H9 (cell line): ENCODE results near the gene ITM2B. TPM values are rescaled to one million over a fixed set of nuclear protein-coding genes. Genes with fewer than 3 reads are reported as not detected.

Source experiments
- DNase-seq: peaks from one replicate; pipeline ENCODE4 v3.0.0-alpha.2; 2017
- H2AFZ ChIP-seq: one replicate; pipeline ENCODE4 v1.6.1; 2013; ENCODE audit warnings: mild to moderate bottlenecking, low read length, control low read depth, moderate library complexity
- H2AK5ac ChIP-seq: 2 replicates; pipeline ENCODE4 v1.6.1; 2013; ENCODE audit warnings: low read length, control low read depth, mixed read lengths; ENCODE audit not compliant: insufficient read length
- H2BK120ac ChIP-seq: one replicate; pipeline ENCODE4 v1.6.1; 2013; ENCODE audit warnings: low read depth, mild to moderate bottlenecking, low read length, control low read depth, inconsistent platforms; ENCODE audit not compliant: poor library complexity, severe bottlenecking
- H2BK12ac ChIP-seq: 2 replicates; pipeline ENCODE4 v1.6.1; 2013; ENCODE audit warnings: low read length, control low read depth, mixed read lengths, low read depth; ENCODE audit not compliant: insufficient read length
- H2BK15ac ChIP-seq: 2 replicates; pipeline ENCODE4 v1.6.1; 2013; ENCODE audit warnings: low read depth, low read length, control low read depth
- H2BK20ac ChIP-seq: one replicate; pipeline ENCODE4 v1.6.1; 2013; ENCODE audit warnings: low read depth, mild to moderate bottlenecking, low read length, control low read depth, inconsistent platforms; ENCODE audit not compliant: poor library complexity, severe bottlenecking
- H2BK5ac ChIP-seq: 2 replicates; pipeline ENCODE4 v1.6.1; 2013; ENCODE audit warnings: low read length, control low read depth, mixed read lengths; ENCODE audit not compliant: insufficient read length
- H3K14ac ChIP-seq: 2 replicates; pipeline ENCODE4 v1.6.1; 2013; ENCODE audit warnings: low read length, control low read depth; ENCODE audit not compliant: insufficient read depth
- H3K18ac ChIP-seq: 2 replicates; pipeline ENCODE4 v1.6.1; 2013; ENCODE audit warnings: low read depth, mild to moderate bottlenecking, mixed read lengths, low read length, control low read depth; ENCODE audit not compliant: insufficient read length
- H3K23ac ChIP-seq: 2 replicates; pipeline ENCODE4 v1.6.1; 2013; ENCODE audit warnings: low read length, control low read depth, mixed read lengths, low read depth; ENCODE audit not compliant: insufficient read length
- H3K23me2 ChIP-seq: 2 replicates; pipeline ENCODE4 v1.6.1; 2013; ENCODE audit warnings: low read depth, mild to moderate bottlenecking, mixed read lengths, low read length, control low read depth; ENCODE audit not compliant: insufficient read length, poor library complexity, severe bottlenecking
- H3K27ac ChIP-seq: 2 replicates; pipeline ENCODE4 v1.5.1; 2013; ENCODE audit warnings: low read length, control low read depth, mixed read lengths, low read depth; ENCODE audit not compliant: insufficient read length
- H3K27me3 ChIP-seq: 2 replicates; pipeline ENCODE4 v1.6.1; 2013; ENCODE audit warnings: low read length, control low read depth, inconsistent platforms; ENCODE audit not compliant: insufficient read depth
- H3K4ac ChIP-seq: 2 replicates; pipeline ENCODE4 v1.6.1; 2013; ENCODE audit warnings: low read depth, mild to moderate bottlenecking, control low read depth, inconsistent platforms, low read length, moderate library complexity
- H3K4me1 ChIP-seq: 2 replicates; pipeline ENCODE4 v1.6.1; 2013; ENCODE audit warnings: low read length, control low read depth, inconsistent platforms; ENCODE audit not compliant: insufficient read depth
- H3K4me2 ChIP-seq: 2 replicates; pipeline ENCODE4 v1.6.1; 2013; ENCODE audit warnings: low read length, control low read depth, mixed read lengths; ENCODE audit not compliant: insufficient read length, insufficient read depth
- H3K56ac ChIP-seq: 2 replicates; pipeline ENCODE4 v1.6.1; 2013; ENCODE audit warnings: low read depth, mild to moderate bottlenecking, mixed read lengths, low read length, control low read depth; ENCODE audit not compliant: insufficient read length
- H3K79me1 ChIP-seq: 2 replicates; pipeline ENCODE4 v1.6.1; 2013; ENCODE audit warnings: low read depth, mild to moderate bottlenecking, moderate library complexity, low read length, control low read depth, inconsistent platforms; ENCODE audit not compliant: insufficient read depth, poor library complexity, severe bottlenecking
- H3K79me2 ChIP-seq: 2 replicates; pipeline ENCODE4 v1.6.1; 2013; ENCODE audit warnings: low read length, control low read depth, inconsistent platforms; ENCODE audit not compliant: insufficient read depth
- H3K9ac ChIP-seq: 2 replicates; pipeline ENCODE4 v1.6.1; 2013; ENCODE audit warnings: low read length, control low read depth, mixed read lengths; ENCODE audit not compliant: insufficient read length; ENCODE audit errors: extremely low read depth
- H3K9me3 ChIP-seq: one replicate; pipeline ENCODE4 v1.6.1; 2013; ENCODE audit warnings: low read depth, low read length, inconsistent platforms; ENCODE audit not compliant: control insufficient read depth
- H3T11ph ChIP-seq: one replicate; pipeline ENCODE4 v1.6.1; 2013; ENCODE audit warnings: mild to moderate bottlenecking, low read length, control low read depth, inconsistent platforms
- H4K20me1 ChIP-seq: one replicate; pipeline ENCODE4 v1.6.1; 2013; ENCODE audit not compliant: control insufficient read depth, insufficient read length, insufficient read depth
- H4K5ac ChIP-seq: 2 replicates; pipeline ENCODE4 v1.6.1; 2013; ENCODE audit warnings: low read depth, mild to moderate bottlenecking, mixed read lengths, low read length, control low read depth; ENCODE audit not compliant: insufficient read length
- H4K8ac ChIP-seq: replicated peaks from 2 replicates; pipeline ENCODE4 v1.6.1; 2013; ENCODE audit warnings: low read length, control low read depth, mixed read lengths, low read depth; ENCODE audit not compliant: insufficient read length
- H4K91ac ChIP-seq: 2 replicates; pipeline ENCODE4 v1.6.1; 2013; ENCODE audit warnings: low read depth, mild to moderate bottlenecking, moderate library complexity, mixed read lengths, low read length, control low read depth; ENCODE audit not compliant: insufficient read length
- H3K27ac Mint-ChIP-seq, 3 experiments: 2 replicates in 2 of 3; 3 replicates in 1 of 3; pipeline ENCODE4 v1.8.0; 2020 to 2021; ENCODE audit warnings: mixed read lengths in 3 of 3, mild to moderate bottlenecking in 1 of 3, moderate library complexity in 1 of 3
- H3K27me3 Mint-ChIP-seq: 2 replicates; pipeline ENCODE4 v1.8.0; 2021; ENCODE audit warnings: low read depth, mild to moderate bottlenecking, moderate library complexity, mixed read lengths
- H3K36me3 Mint-ChIP-seq, 3 experiments: 2 replicates in 2 of 3; 3 replicates in 1 of 3; pipeline ENCODE4 v1.8.0; 2020 to 2021; ENCODE audit warnings: low read depth in 3 of 3, mixed read lengths in 3 of 3; ENCODE audit not compliant: insufficient read depth in 1 of 3
- H3K4me1 Mint-ChIP-seq, 2 experiments: 2 replicates each; pipeline ENCODE4 v1.8.0; 2020; ENCODE audit warnings: mixed read lengths in 2 of 2
- H3K4me3 Mint-ChIP-seq, 2 experiments: 2 replicates in 1 of 2; 3 replicates in 1 of 2; pipeline ENCODE4 v1.8.0; 2020 to 2021; ENCODE audit warnings: mild to moderate bottlenecking in 2 of 2, mixed read lengths in 2 of 2, moderate library complexity in 1 of 2
- H3K9me3 Mint-ChIP-seq, 2 experiments: 2 replicates in 1 of 2; 3 replicates in 1 of 2; pipeline ENCODE4 v1.8.0; 2020; ENCODE audit warnings: mild to moderate bottlenecking in 2 of 2, mixed read lengths in 2 of 2, moderate library complexity in 1 of 2
- CTCF ChIP-seq: fragments of 200-600 bp; sonication (generic); conservative IDR thresholded peaks from 3 replicates; pipeline ENCODE4 v1.8.0; 2021; ENCODE audit warnings: antibody characterized with exemption, mild to moderate bottlenecking
- WGBS: extraction: QIAGEN DNeasy Blood & Tissue Kit; methylation state at CpG from one replicate; pipeline ENCODE4 v1.1.7; 2013; ENCODE audit warnings: missing lambda C conversion rate, low lambda C conversion rate, mixed read lengths; ENCODE audit not compliant: insufficient read length; ENCODE audit errors: extremely low coverage; 5-methylcytosine and 5-hydroxymethylcytosine counted together
- total RNA-seq: library from RNA; stranded (reverse); gene quantifications from 2 replicates; pipeline ENCODE4 v1.2.1, GENCODE V29; 2021

ITM2B gene
- total RNA-seq, 1 experiment from 2014 or later: 175 TPM

GRCh38 chr13:48303359-48304142 is 70.5 kb downstream of the ITM2B start, which contains the start of gene RB1:
RB1 (plus strand) TSS chr13:48303751; CDS start chr13:48303913, 162 bp downstream.
- Mint-ChIP-seq H3K27me3 (no peaks in the 10 kb centered on the region; the same call in 1 of the 2 replicates), H3K36me3 (peaks cover 0 to 4% (median 2%) of the 10 kb centered on the region in 3 experiments; a peak in 2 of 7 replicates), H3K27ac (peak within 1 kb of the TSS; percentile 61 to 92 (median 85)), H3K4me1 (peaks cover 12 to 15% of the 10 kb centered on the region in 2 experiments), H3K9me3 (peaks cover 0 to 2% of the 10 kb centered on the region in 2 experiments; a peak in 1 of 5 replicates), H3K4me3 (peak within 1 kb of the TSS; percentile 78 to 96)
- no peak within 1 kb of the TSS for H4K5ac ChIP-seq
- H3K27me3 ChIP-seq: no peaks in the 10 kb centered on the region
- no peaks in the 10 kb centered on the region for H4K20me1 ChIP-seq
- H2BK120ac ChIP-seq: no peak within 1 kb of the TSS
- no peak within 1 kb of the TSS for H2AFZ ChIP-seq
- H4K91ac ChIP-seq: no peak within 1 kb of the TSS
- H2BK5ac ChIP-seq: no peak within 1 kb of the TSS
- no peak within 1 kb of the TSS for H3K23ac ChIP-seq
- no peaks in the 10 kb centered on the region for H3K4me1 ChIP-seq
- H3K4me2 ChIP-seq: peak within 1 kb of the TSS; percentile 91
- no peak within 1 kb of the TSS for H3K4ac ChIP-seq
- no peak within 1 kb of the TSS for H2BK20ac ChIP-seq
- TF ChIP-seq CTCF: no peak
- H3K23me2 ChIP-seq: peaks cover 4% of the 10 kb centered on the region
- H3K9me3 ChIP-seq: no peaks in the 10 kb centered on the region
- H2BK12ac ChIP-seq: no peak within 1 kb of the TSS
- no CpG with 5 or more reads among the region's 96 CpGs for WGBS
- no peak within 1 kb of the TSS for H2BK15ac ChIP-seq
- peak within 1 kb of the TSS; percentile 89 for H3K18ac ChIP-seq
- DNase-seq: peak; percentile 71
- H3K79me1 ChIP-seq: no peaks in the 10 kb centered on the region
- H3K14ac ChIP-seq: peak within 1 kb of the TSS; percentile 94; the same call in 1 of the 2 replicates
- H3K27ac ChIP-seq: peak within 1 kb of the TSS; percentile 24
- peak within 1 kb of the TSS; percentile 95 for H3K9ac ChIP-seq
- no peak within 1 kb of the TSS for H3K56ac ChIP-seq
- peak within 1 kb of the TSS; percentile 59 for H2AK5ac ChIP-seq
- H3K79me2 ChIP-seq: peaks cover 2% of the 10 kb centered on the region; the same call in 1 of the 2 replicates
- H3T11ph ChIP-seq: no peak within 1 kb of the TSS
- H4K8ac ChIP-seq: no peak within 1 kb of the TSS
